ENCODE measurements around the gene TUBA4B.

DNA sequence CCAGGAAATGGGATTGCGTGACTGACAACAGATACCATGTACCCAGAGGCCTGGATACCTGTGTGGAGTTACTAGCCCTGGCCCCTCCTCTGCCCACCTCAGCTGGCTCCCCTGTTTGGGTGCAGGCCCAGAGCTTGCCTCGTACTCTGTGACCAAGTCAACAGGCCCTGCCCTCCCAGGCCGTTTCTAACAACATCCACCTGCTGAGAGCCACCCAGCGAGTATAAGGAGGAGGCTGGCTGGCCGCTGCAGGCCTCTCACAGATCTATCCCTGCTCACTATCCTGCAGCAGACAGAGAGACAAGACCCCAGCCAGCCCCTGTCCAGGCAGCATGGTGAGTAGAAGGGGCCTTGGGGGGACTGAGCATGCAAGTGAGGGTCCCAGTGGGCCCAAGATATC, 13.2 kb downstream of the TUBA4B start:
- TF ChIP-seq, protein P1, sequence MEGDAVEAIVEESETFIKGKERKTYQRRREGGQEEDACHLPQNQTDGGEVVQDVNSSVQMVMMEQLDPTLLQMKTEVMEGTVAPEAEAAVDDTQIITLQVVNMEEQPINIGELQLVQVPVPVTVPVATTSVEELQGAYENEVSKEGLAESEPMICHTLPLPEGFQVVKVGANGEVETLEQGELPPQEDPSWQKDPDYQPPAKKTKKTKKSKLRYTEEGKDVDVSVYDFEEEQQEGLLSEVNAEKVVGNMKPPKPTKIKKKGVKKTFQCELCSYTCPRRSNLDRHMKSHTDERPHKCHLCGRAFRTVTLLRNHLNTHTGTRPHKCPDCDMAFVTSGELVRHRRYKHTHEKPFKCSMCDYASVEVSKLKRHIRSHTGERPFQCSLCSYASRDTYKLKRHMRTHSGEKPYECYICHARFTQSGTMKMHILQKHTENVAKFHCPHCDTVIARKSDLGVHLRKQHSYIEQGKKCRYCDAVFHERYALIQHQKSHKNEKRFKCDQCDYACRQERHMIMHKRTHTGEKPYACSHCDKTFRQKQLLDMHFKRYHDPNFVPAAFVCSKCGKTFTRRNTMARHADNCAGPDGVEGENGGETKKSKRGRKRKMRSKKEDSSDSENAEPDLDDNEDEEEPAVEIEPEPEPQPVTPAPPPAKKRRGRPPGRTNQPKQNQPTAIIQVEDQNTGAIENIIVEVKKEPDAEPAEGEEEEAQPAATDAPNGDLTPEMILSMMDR (IDR thresholded peaks at IDR 0.05) = no peak
- no peak for TF ChIP-seq POLR2A (IDR thresholded peaks at IDR 0.05)
